HepG2 (cell line): ENCODE measurements around the gene HAP1.

Experiments used
- AHDC1 ChIP-seq: sonication (generic); formaldehyde crosslinking; IDR thresholded peaks from 2 replicates; pipeline ENCODE4 v1.5.1; 2020; ENCODE audit warnings: mild to moderate bottlenecking, missing genetic modification reagents, borderline replicate concordance
- CTCF ChIP-seq: sonication (generic); formaldehyde crosslinking; IDR thresholded peaks from 2 replicates; pipeline ENCODE4 v1.5.0; 2020; ENCODE audit warnings: mild to moderate bottlenecking, missing genetic modification reagents, moderate library complexity
- IKZF5 ChIP-seq: IDR thresholded peaks from 2 replicates; pipeline ENCODE4 v1.6.1; 2018; ENCODE audit warnings: missing genetic modification reagents, mild to moderate bottlenecking, missing compliant biosample characterization
- POLR2AphosphoS2 ChIP-seq: IDR thresholded peaks from 2 replicates; pipeline ENCODE4 v1.6.1; 2011; ENCODE audit warnings: low read depth, low read length, improper control_type of control experiment
- ZBTB3 ChIP-seq: sonication (generic); formaldehyde crosslinking; IDR thresholded peaks from 2 replicates; pipeline ENCODE4 v1.4.0; 2020; ENCODE audit warnings: low read depth, mild to moderate bottlenecking, moderate library complexity, missing genetic modification reagents, borderline replicate concordance
- ZFP41 ChIP-seq: sonication (generic); formaldehyde crosslinking; IDR thresholded peaks from 2 replicates; pipeline ENCODE4 v1.4.0; 2020; ENCODE audit warnings: mild to moderate bottlenecking, missing genetic modification reagents, borderline replicate concordance
- ZNF496 ChIP-seq: sonication (generic); formaldehyde crosslinking; IDR thresholded peaks from 2 replicates; pipeline ENCODE4 v1.8.1; 2023; ENCODE audit warnings: mild to moderate bottlenecking, moderate library complexity, missing genetic modification reagents; ENCODE audit not compliant: insufficient replicate concordance
- ZSCAN30 ChIP-seq: sonication (generic); formaldehyde crosslinking; IDR thresholded peaks from 2 replicates; pipeline ENCODE4 v1.5.0; 2020; ENCODE audit warnings: mild to moderate bottlenecking, missing genetic modification reagents
- TF ChIP-seq, protein P1 (sequence below): sonication (generic); formaldehyde crosslinking; IDR thresholded peaks from 2 replicates; pipeline ENCODE4 v1.4.0; 2020; ENCODE audit warnings: mild to moderate bottlenecking, missing genetic modification reagents

GRCh38 chr17:41680426-41681040, 53.9 kb downstream of the HAP1 start:
- TF ChIP-seq ZBTB3 (CRISPR knock-in tag), result no peak
- no peak for TF ChIP-seq CTCF (CRISPR knock-in tag)
- TF ChIP-seq, protein P1, sequence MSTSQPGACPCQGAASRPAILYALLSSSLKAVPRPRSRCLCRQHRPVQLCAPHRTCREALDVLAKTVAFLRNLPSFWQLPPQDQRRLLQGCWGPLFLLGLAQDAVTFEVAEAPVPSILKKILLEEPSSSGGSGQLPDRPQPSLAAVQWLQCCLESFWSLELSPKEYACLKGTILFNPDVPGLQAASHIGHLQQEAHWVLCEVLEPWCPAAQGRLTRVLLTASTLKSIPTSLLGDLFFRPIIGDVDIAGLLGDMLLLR (CRISPR knock-in tag), result no peak
- no peak for TF ChIP-seq AHDC1
- no peak for TF ChIP-seq POLR2AphosphoS2
- no peak for TF ChIP-seq ZSCAN30 (CRISPR knock-in tag)
- no peak for TF ChIP-seq ZFP41 (CRISPR knock-in tag)
- TF ChIP-seq ZNF496 (CRISPR knock-in tag), result no peak
- TF ChIP-seq IKZF5 (CRISPR knock-in tag), result no peak
